Activated CD8-positive, alpha-beta memory T cell treated with anti-CD3 and anti-CD28 coated beads for 4 hours (primary cell): ENCODE data around the gene SLC35D3.
"Not testable (repeated sequence)": the region's sequence is repeated elsewhere in the genome, so short reads cannot be mapped to it uniquely, and the experiment has no call there.

ENCODE experiments used
- DNase-seq, 2 donors: peaks; one replicate each; pipeline ENCODE4 v3.0.0-alpha.2; 2020; ENCODE audit warnings: low read depth in 2 of 2

The SLC35D3 gene

DNA sequence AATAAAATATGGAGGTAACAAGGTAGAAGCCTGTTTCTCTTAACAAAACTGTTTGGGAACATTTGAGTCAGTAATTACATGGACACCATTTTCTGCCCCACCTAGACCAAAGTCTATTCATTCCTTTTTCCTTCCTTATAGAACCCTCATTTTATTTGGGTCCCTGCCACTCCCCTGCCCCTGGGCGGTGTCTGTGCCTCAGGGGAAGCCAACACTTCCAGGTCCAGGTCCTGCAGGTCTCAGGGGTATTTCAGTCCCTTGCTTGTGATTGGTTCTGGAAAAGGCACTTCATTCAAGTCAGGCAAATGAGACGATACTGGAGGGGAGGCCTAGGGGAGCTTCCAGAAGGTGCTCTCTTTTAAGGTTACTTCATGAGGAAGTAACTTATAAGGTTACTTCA, 42.3 kb downstream of the SLC35D3 start:
- DNase-seq: no peak

DNA sequence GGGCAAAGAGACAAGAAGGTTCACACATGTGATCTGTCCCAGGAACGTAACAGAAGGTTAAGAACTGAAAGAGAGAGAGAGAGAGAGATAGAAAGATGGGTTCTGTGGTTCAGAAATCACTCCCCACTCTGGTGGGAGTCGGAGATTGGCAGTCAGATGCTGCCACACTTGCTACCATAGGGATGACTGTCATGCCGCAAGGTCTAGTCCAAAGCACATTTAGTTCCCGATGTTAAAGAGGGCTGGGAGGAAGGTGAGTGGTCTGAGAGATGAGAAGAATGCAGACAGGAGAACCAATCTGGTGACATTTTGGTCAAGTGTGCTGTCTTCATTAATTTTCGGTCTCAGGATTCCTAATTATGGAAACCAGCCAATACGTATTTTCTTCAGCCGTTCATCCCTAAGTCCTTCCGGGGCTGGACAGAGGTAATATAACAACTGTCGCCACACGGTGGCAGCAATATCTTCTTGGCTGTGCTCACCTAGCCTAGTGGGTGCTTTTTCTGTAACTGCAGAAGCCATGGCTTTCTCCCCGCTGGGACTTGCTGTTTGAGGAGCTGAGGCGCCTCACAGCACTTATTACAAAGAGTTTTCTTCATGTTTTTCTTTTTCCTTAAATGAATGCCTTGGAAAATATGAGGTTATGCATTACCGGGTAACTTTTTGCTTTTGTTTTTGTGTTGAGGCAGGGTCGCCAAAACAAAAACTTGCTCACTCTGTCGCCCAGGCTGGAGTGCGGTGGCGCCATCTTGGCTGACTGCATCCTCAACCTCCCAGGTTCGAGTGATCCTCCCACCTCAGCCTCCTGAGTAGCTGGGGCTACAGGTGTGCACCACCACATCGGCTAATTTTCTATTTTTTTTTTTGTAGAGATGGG, 46.0 kb downstream of the SLC35D3 start:
- peak; percentile 13 to 32 for DNase-seq

DNA sequence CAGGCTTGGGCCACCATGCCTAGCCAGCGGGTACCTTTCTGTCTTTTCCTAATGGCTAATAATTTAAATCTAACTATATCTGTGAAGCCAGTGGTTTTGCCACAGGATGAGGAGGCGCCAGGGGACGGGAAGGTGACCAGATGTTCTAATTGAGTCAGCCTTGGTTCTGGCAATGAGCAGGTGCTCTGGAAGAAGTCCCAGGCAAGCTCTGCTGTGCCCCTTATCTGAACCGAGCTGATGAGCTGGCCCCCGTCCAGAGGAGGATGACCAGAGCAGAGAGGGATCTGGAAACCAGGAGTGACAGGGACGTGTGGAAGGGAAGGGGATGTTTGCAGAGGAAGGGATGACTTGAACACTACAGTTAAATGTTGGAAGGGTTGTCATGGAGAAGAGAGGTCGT, 46.7 kb downstream of the SLC35D3 start:
- no peak for DNase-seq

DNA sequence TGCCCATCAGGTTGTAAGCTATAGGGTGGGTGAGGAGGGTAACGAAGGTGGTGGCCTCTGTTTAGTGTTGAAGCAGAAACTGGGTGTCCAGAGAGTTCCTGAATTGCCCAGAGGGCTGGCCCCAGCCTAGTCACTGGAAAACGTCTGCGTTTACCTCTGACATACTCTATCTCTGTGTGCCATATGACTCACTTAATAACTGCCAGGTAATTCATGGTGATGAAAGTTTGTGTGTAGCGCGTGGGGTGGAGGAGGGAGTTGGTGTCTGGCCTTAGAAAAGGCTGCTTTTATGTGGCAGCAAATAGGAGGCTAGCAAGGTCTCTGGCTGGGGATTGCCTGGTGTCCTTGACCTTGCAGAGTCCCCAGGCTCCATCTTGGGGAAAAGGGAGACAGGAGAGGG, 47.3 kb downstream of the SLC35D3 start:
- DNase-seq: no peak

DNA sequence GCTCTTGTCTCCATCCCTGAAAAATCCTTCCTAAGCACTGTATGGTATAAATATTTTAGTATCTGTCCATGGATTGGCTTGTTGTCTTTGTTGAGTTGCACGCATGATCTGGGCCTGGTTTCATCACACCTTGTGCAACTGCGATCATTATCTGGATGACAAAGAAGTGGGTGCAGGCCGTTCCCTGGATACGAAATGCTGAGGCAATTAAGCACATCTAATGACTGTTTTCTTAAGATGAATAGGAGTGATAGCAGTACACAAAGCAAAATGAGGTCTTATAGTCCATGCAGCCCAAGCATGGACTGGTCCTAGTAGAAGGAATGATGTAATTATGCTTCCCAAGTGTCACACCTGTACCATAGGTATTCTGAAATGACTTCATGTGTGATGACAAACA, 47.8 kb downstream of the SLC35D3 start:
- no peak for DNase-seq

DNA sequence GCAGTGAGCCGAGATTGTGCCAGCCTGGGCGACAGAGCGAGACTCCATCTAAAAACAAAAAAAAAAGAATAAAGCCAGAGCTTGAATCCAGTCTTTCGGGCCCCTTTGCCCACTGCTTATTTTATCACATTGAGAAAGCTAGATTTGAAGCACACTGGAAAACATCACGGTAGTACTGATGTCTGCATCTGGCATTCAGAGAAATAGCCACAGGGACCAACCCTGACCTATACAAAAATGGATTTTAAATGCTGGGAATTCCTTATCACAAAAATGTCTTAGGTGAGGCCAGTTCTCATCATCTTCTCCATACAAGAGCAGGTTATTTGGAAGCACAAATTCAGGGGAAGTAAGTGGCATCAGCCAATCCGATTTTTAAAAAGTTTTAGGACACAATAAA, 49.5 kb downstream of the SLC35D3 start:
- DNase-seq: no peak

DNA sequence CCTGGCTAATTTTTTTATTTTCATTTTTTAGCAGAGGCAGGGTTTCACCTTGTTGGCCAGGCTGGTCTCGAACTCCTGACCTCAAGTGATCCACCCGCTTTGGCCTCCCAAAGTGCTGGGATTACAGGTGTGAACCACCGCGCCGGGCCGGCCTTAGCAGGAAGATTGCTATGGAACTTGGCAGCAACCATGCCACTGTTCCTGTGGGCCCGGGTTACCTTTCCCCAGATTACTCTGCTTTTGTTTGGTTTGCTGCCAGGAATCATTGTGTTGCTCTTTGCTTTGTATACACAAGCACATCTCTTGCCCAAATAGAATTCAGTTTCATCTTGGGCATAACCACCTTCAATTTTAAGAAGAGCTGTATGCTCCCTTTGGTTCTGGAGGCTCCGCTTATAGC, 51.7 kb downstream of the SLC35D3 start:
- DNase-seq: not testable (repeated sequence)
